TTC549 (cell line): ENCODE data around the gene ASB2.

Source experiments
- FAIRE-seq: peaks from 2 replicates; lab custom pipeline; 2012; peaks lifted over from hg19 to GRCh38; lab: Jason Lieb, UNC

Gene ASB2

GRCh38 chr14:93926873-93927799 is 49.2 kb downstream of the ASB2 start, which contains the start of gene FAM181A:
Gene FAM181A (plus strand): TSS chr14:93927344. CDS start chr14:93928286, 942 bp downstream.
- no peak for FAIRE-seq

- no peak for FAIRE-seq
Measured at GRCh38 chr14:93926245-93926872, 50.0 kb downstream of the ASB2 start.

DNA sequence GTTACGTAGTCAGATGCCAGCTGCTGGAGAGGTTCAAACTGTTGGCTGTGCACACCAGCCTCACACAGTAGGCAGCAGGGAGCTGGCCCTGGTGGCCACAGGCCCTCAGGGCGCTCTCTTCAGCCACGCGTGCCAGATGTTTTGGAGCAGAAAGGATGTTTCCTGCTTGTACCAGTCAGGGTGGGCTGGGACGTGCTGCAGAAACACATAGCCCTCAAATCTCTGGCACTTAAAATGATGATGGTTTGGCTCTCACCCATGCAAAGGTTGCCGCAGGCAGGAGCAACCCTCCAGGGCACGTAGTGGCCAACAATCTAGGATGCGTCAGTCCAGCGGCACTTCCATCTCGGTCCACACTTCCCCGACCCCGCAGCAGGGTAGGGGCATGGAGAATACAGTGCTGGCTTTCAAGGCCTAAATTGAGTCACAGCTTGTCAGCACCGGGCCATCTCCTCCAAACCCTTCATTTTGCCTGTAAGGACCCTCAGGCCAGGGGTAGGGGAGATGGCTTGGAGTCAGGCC is 50.9 kb downstream of the ASB2 start:
- no peak for FAIRE-seq

DNA sequence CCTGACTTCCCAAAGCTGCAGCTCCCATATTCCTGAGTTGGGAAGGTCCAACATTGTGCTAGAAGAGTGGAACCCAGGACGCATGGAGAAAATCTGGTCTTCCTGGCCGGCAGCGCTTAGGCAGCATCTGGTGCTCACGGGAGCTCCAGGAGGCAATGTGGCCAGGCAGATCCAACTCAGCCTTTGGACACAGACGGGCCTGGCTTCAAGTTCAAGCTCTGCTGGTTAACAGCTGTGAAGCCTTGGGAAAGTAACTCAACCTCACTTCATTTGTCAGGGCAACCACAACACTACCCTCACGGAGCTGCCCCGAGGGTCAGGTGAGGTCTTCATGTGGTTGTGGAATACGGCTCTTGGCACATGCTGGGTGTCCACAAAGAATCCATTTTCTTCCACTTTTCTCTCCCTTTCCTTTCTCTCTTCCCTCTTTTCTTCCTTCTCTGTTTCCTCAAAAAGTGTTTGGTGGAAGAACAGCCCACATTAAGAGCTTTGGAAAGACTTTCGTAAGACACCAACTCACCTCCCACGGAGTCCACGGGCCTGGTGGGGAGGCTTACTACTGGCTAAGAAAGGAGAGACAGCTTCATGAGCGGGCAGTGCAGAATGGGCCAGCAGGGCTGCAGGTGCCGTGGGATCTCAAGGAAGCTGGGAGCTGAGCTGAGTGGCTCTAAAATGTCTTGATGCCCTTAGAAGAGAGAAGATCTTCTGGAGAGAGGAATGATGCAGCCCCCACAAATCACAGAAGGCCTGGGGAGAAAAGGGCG is 51.6 kb downstream of the ASB2 start:
- no peak for FAIRE-seq

GRCh38 chr14:93923626-93924025 is 52.7 kb downstream of the ASB2 start:
- no peak for FAIRE-seq

- FAIRE-seq, result no peak
Measured at GRCh38 chr14:93921001-93921806, 55.2 kb downstream of the ASB2 start.

- no peak for FAIRE-seq
Measured at GRCh38 chr14:93917141-93917540, 59.2 kb downstream of the ASB2 start.

GRCh38 chr14:93916498-93916897 is 59.9 kb downstream of the ASB2 start:
- no peak for FAIRE-seq

- no peak for FAIRE-seq
Measured at GRCh38 chr14:93915800-93916199, 60.6 kb downstream of the ASB2 start.

GRCh38 chr14:93915070-93915705 is 61.2 kb downstream of the ASB2 start:
- FAIRE-seq, result no peak

DNA sequence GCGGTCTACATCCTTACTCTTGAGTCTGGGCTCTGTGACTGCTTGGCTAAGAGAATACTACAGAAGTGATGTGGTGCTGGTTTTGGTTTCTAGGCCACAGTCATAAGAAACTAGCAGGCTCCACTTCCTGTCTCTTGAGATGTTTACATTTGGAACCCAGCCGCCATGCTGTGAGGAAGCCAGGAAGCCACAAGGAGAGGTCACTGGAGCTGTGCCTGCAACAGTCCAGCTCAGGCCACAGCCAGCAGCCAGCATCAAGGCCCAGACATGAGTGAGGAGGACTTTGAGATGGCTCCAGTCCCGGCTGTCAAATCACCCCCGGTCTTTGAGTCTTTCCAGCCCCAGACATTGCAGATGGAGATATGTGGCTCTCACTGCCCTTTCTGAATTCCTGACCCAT is 62.1 kb downstream of the ASB2 start:
- no peak for FAIRE-seq

DNA sequence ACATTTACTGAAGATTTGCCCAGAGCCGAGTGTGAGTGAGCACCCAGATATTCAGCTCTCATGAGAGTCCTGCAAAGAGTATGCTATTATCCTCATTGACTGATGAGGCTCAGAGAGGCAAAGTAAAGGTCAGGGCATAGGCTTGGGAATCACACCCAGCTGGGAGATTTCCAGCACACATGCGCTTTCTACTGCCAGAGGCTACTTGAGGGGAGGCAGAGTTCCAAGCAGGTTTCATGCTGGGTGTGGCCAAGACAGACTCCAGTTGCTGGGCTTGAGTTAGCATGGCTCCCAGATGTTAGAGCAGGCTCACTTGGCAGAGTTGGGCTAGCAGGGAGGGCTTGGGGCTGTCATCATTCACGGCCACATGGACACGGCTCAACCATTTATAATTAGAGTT is 63.6 kb downstream of the ASB2 start:
- no peak for FAIRE-seq

DNA sequence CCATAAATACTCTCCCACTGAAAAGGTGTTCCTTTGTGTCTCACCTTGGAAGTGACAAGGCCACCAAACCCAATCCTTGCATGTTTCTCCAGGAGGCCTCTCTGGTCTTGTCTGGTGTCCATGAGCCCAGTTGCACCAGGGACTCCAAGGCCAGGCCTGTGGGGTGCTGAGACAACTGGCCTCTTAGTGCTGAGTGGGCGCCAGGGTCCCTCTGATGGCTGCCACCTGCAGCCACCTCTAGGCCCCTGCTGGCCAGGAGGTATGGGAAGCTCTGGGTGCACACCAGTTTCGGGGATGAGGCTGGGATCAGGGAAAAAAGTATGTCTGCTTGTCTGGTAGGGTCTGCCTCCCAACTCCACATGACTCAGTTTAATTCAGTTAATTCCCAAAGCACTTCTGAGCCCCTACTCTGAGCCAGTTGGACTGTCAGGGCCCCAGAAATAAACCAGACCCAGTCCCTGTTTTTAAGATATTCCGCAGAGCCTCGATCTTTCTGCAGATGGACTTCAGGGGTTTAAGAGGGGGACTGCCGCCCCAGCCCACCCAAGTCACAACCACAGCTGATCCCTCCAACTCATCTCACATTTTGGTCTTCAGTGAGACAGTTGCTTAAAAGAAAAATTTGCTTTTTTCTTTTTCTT is 64.3 kb downstream of the ASB2 start:
- no peak for FAIRE-seq

GRCh38 chr14:93909429-93910128 is 66.8 kb downstream of the ASB2 start:
- FAIRE-seq, result no peak

- FAIRE-seq, result no peak
Measured at GRCh38 chr14:93906341-93907329, 69.7 kb downstream of the ASB2 start.

DNA sequence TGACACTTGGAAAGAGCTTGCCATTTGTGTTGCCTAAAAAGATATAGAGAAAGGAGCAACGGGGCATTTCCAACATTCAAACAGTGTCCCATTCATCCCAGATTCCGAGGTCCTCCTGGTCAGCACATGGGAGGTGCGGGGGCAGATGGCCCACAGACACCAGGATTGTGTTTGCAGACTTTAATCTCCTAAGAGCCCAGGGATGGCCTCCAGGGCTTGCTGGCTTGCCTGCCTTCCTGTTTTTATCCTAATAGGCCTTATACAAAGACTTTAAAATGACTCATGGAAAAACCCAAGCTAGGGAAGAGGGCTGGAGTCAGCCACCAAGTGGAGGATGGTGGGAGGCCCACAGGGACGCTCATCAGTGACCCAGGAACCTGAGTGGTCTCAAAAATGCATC is 70.7 kb downstream of the ASB2 start:
- FAIRE-seq, result no peak

DNA sequence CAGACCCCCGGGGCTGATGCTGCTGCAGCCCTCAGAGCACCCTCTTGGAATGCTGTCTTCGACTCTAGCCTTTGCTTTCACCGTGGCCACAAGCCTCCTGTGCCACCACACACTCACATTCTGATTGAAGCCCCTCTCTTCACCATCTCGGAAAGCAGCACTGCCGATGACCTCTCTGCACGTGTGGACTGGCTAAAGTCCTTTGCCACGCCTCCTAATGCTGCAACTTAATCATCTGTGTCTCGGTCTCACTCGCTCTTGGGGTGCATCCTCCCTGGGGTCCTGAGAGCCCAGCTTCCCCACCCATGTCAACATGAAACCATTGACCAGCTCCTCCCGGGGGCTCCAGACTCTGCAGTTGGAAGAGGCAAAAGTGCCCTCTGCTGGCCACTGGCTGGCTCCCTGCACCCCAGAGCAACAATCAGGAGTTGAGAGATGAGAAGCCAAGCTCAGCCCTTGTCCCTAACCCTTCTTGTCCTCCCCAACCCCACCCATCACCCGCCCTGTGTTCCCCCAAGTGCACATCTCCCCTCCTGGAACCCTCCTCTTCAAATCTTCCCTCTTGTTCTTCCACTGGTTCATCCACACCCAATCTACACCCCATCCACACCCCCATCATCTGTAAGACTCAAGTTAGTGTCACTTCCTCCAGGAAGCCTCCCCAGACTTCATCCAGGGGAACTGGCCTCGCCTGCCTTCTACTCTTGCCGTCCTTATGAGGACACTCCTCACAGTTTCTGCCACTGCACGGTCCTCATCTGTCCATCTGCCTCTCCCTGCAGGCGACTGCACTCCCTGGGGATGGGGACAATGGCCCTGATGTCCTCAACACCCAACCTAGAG is 72.8 kb downstream of the ASB2 start:
- FAIRE-seq, result no peak
